BLaER1 (cell line): ENCODE results near the gene KRT2.
"Not testable (repeated sequence)": the region's sequence is repeated elsewhere in the genome, so short reads cannot be mapped to it uniquely, and the experiment has no call there.

ENCODE experiments used
- H3K27ac ChIP-seq: shearing (Covaris generic); formaldehyde crosslinking; 2 replicates; pipeline ENCODE4 v1.8.1; 2022
- H3K27me3 ChIP-seq: shearing (Covaris generic); formaldehyde crosslinking; 2 replicates; pipeline ENCODE4 v1.8.1; 2022
- H3K36me3 ChIP-seq: shearing (Covaris generic); formaldehyde crosslinking; 2 replicates; pipeline ENCODE4 v1.8.1; 2022
- H3K4me1 ChIP-seq: shearing (Covaris generic); formaldehyde crosslinking; 2 replicates; pipeline ENCODE4 v1.8.1; 2022
- H3K4me2 ChIP-seq: shearing (Covaris generic); formaldehyde crosslinking; 2 replicates; pipeline ENCODE4 v1.8.1; 2022
- H3K4me3 ChIP-seq: shearing (Covaris generic); formaldehyde crosslinking; 2 replicates; pipeline ENCODE4 v1.8.1; 2022
- H3K9ac ChIP-seq: shearing (Covaris generic); formaldehyde crosslinking; 2 replicates; pipeline ENCODE4 v1.8.1; 2022
- H3K9me3 ChIP-seq: shearing (Covaris generic); formaldehyde crosslinking; 2 replicates; pipeline ENCODE4 v1.8.1; 2022
- H4K20me1 ChIP-seq: shearing (Covaris generic); formaldehyde crosslinking; 2 replicates; pipeline ENCODE4 v1.8.1; 2022
- Cebpa-rat ChIP-seq: shearing (Covaris generic); IDR thresholded peaks from 2 replicates; pipeline ENCODE4 v1.8.1; 2022

KRT2 gene

GRCh38 chr12:52677126-52677525 lies 25.1 kb upstream of the KRT2 start:
- H3K9me3 ChIP-seq = no peaks in the 10 kb centered on the region
- H3K9ac ChIP-seq = no peak overlapping the region

GRCh38 chr12:52676163-52676562 lies 24.2 kb upstream of the KRT2 start:
- no peak overlapping the region for H3K4me2 ChIP-seq
- no peaks in the 10 kb centered on the region for H3K4me1 ChIP-seq
- no peaks in the 10 kb centered on the region for H3K36me3 ChIP-seq
- H4K20me1 ChIP-seq = no peaks in the 10 kb centered on the region
- no peaks in the 10 kb centered on the region for H3K9me3 ChIP-seq
- H3K4me3 ChIP-seq = no peak overlapping the region
- no peak overlapping the region for H3K9ac ChIP-seq
- no peak overlapping the region for H3K27ac ChIP-seq
- H3K27me3 ChIP-seq = no peaks in the 10 kb centered on the region
- no peak for TF ChIP-seq Cebpa-rat

More at GRCh38 chr12:52677126-52677525, 25.1 kb upstream of the KRT2 start:
- no peak overlapping the region for H3K27ac ChIP-seq
- H3K27me3 ChIP-seq = no peaks in the 10 kb centered on the region
- H4K20me1 ChIP-seq = no peaks in the 10 kb centered on the region
- no peak overlapping the region for H3K4me3 ChIP-seq
- no peaks in the 10 kb centered on the region for H3K4me1 ChIP-seq
- TF ChIP-seq Cebpa-rat = no peak
- H3K4me2 ChIP-seq = no peak overlapping the region
- no peaks in the 10 kb centered on the region for H3K36me3 ChIP-seq

GRCh38 chr12:52675301-52675701 lies 23.3 kb upstream of the KRT2 start:
- H3K36me3 ChIP-seq = no peaks in the 10 kb centered on the region
- no peak for TF ChIP-seq Cebpa-rat
- no peaks in the 10 kb centered on the region for H3K4me1 ChIP-seq
- H3K4me3 ChIP-seq = no peak overlapping the region
- no peak overlapping the region for H3K4me2 ChIP-seq
- H3K27ac ChIP-seq = no peak overlapping the region
- H3K9me3 ChIP-seq = no peaks in the 10 kb centered on the region
- no peaks in the 10 kb centered on the region for H3K27me3 ChIP-seq
- no peaks in the 10 kb centered on the region for H4K20me1 ChIP-seq
- H3K9ac ChIP-seq = no peak overlapping the region

- H3K4me2 ChIP-seq = no peak overlapping the region
- no peak for TF ChIP-seq Cebpa-rat
- no peak overlapping the region for H3K27ac ChIP-seq
- H3K27me3 ChIP-seq = no peaks in the 10 kb centered on the region
- no peaks in the 10 kb centered on the region for H3K36me3 ChIP-seq
- H3K4me1 ChIP-seq = no peaks in the 10 kb centered on the region
- no peaks in the 10 kb centered on the region for H4K20me1 ChIP-seq
- H3K4me3 ChIP-seq = no peak overlapping the region
- H3K9me3 ChIP-seq = no peaks in the 10 kb centered on the region
- no peak overlapping the region for H3K9ac ChIP-seq
Observed at GRCh38 chr12:52674433-52674775, 22.4 kb upstream of the KRT2 start.

GRCh38 chr12:52673713-52674432 lies 21.9 kb upstream of the KRT2 start:
- H3K4me3 ChIP-seq = no peak overlapping the region
- no peaks in the 10 kb centered on the region for H3K36me3 ChIP-seq
- H3K9me3 ChIP-seq = no peaks in the 10 kb centered on the region
- no peak for TF ChIP-seq Cebpa-rat
- H4K20me1 ChIP-seq = no peaks in the 10 kb centered on the region
- no peak overlapping the region for H3K27ac ChIP-seq
- H3K27me3 ChIP-seq = no peaks in the 10 kb centered on the region
- H3K4me1 ChIP-seq = no peaks in the 10 kb centered on the region
- no peak overlapping the region for H3K4me2 ChIP-seq
- H3K9ac ChIP-seq = no peak overlapping the region

GRCh38 chr12:52673217-52673616 lies 21.2 kb upstream of the KRT2 start:
- Histone ChIP-seq H3K4me2 (no peak overlapping the region), H3K4me1 (no peaks in the 10 kb centered on the region), H3K27ac (no peak overlapping the region), H4K20me1 (no peaks in the 10 kb centered on the region), H3K27me3 (no peaks in the 10 kb centered on the region), H3K36me3 (no peaks in the 10 kb centered on the region), H3K4me3 (no peak overlapping the region), H3K9me3 (no peaks in the 10 kb centered on the region), H3K9ac (no peak overlapping the region)
- TF ChIP-seq Cebpa-rat = no peak

- no peaks in the 10 kb centered on the region for H3K4me1 ChIP-seq
- H3K9ac ChIP-seq = no peak overlapping the region
- H4K20me1 ChIP-seq = no peaks in the 10 kb centered on the region
- H3K4me3 ChIP-seq = no peak overlapping the region
- H3K9me3 ChIP-seq = no peaks in the 10 kb centered on the region
- no peak overlapping the region for H3K27ac ChIP-seq
- H3K27me3 ChIP-seq = no peaks in the 10 kb centered on the region
- TF ChIP-seq Cebpa-rat = no peak
- no peak overlapping the region for H3K4me2 ChIP-seq
- H3K36me3 ChIP-seq = no peaks in the 10 kb centered on the region
Observed at GRCh38 chr12:52672321-52672933, 20.4 kb upstream of the KRT2 start.

GRCh38 chr12:52670961-52671360 lies 18.9 kb upstream of the KRT2 start:
- no peaks in the 10 kb centered on the region for H3K27me3 ChIP-seq
- no peak for TF ChIP-seq Cebpa-rat
- no peak overlapping the region for H3K4me2 ChIP-seq
- no peak overlapping the region for H3K4me3 ChIP-seq
- H3K36me3 ChIP-seq = no peaks in the 10 kb centered on the region
- no peaks in the 10 kb centered on the region for H3K9me3 ChIP-seq
- no peaks in the 10 kb centered on the region for H3K4me1 ChIP-seq
- no peak overlapping the region for H3K27ac ChIP-seq
- no peaks in the 10 kb centered on the region for H4K20me1 ChIP-seq
- no peak overlapping the region for H3K9ac ChIP-seq

- Histone ChIP-seq H3K4me2 (no peak overlapping the region), H4K20me1 (no peaks in the 10 kb centered on the region), H3K36me3 (no peaks in the 10 kb centered on the region), H3K9ac (no peak overlapping the region), H3K4me3 (no peak overlapping the region), H3K9me3 (no peaks in the 10 kb centered on the region), H3K27me3 (no peaks in the 10 kb centered on the region), H3K27ac (no peak overlapping the region), H3K4me1 (no peaks in the 10 kb centered on the region)
- TF ChIP-seq Cebpa-rat = no peak
Observed at GRCh38 chr12:52670506-52670905, 18.5 kb upstream of the KRT2 start.

GRCh38 chr12:52669941-52670340 lies 17.9 kb upstream of the KRT2 start:
- H3K36me3 ChIP-seq, H3K4me1 ChIP-seq, H4K20me1 ChIP-seq, H3K4me2 ChIP-seq, H3K27ac ChIP-seq, H3K9ac ChIP-seq, H3K27me3 ChIP-seq, H3K9me3 ChIP-seq, H3K4me3 ChIP-seq: not testable (repeated sequence)

GRCh38 chr12:52669426-52669825 lies 17.4 kb upstream of the KRT2 start:
- H3K36me3 ChIP-seq = no peaks in the 10 kb centered on the region
- TF ChIP-seq Cebpa-rat = no peak
- no peak overlapping the region for H3K4me3 ChIP-seq
- no peaks in the 10 kb centered on the region for H3K4me1 ChIP-seq
- no peaks in the 10 kb centered on the region for H3K27me3 ChIP-seq
- H3K9me3 ChIP-seq = no peaks in the 10 kb centered on the region
- no peak overlapping the region for H3K4me2 ChIP-seq
- H4K20me1 ChIP-seq = no peaks in the 10 kb centered on the region
- no peak overlapping the region for H3K27ac ChIP-seq
- no peak overlapping the region for H3K9ac ChIP-seq
